HCT116 (cell line): ENCODE data around the gene EIF2D. TPM values are rescaled to one million over a fixed set of nuclear protein-coding genes. Genes with fewer than 3 reads are reported as not detected.

Source experiments
- ATAC-seq: fragments of 200-7000 bp; cut with Tn5 transposase; 2 replicates; pipeline ENCODE4 v1.9.1; 2020; ENCODE audit warnings: mild to moderate bottlenecking, moderate library complexity
- BruUV-seq: library from RNA; stranded (reverse); fragments of 400-500 nt; replicated peaks from 2 replicates; lab custom pipeline; 2021; lab: Mats Ljungman, UMichigan
- CTCF ChIA-PET: fragments of 300-600 bp; sonication (Branson Sonifier 250); formaldehyde crosslinking; loops from one replicate; lab custom pipeline; 2021; ENCODE audit warnings: antibody characterized with exemption; lab: Charles Lee
- POLR2A ChIA-PET: fragments of 300-600, 350-600 bp; sonication (Branson Sonifier 250); formaldehyde crosslinking; loops from one replicate; lab custom pipeline; 2021; ENCODE audit warnings: antibody characterized with exemption; lab: Charles Lee
- RAD21 ChIA-PET, 2 experiments: fragments of 300-600 bp; sonication (Branson Sonifier 250); formaldehyde crosslinking; loops; one replicate each; lab custom pipeline; 2023; ENCODE audit warnings: low total read pairs in 2 of 2; ENCODE audit not compliant: uncharacterized antibody in 2 of 2, unreplicated experiment in 2 of 2, low non-redundant PET in 1 of 2; lab: Charles Lee
- DNase-seq: peaks from one replicate; pipeline ENCODE4 v3.0.0-alpha.2; 2010; ENCODE audit warnings: low read depth, low spot score
- H2AFZ ChIP-seq: fragments of 200-600 bp; shearing (Covaris generic), sonication (generic); 2 replicates; pipeline ENCODE4 v1.6.1; 2017; ENCODE audit warnings: low read depth, mixed run types, mixed read lengths, antibody characterized with exemption, low read length; ENCODE audit not compliant: poor library complexity, severe bottlenecking
- H3K27ac ChIP-seq: 2 replicates; pipeline ENCODE4 v1.5.1; 2012; ENCODE audit warnings: low read depth, low read length
- H3K27me3 ChIP-seq: fragments of 200-600 bp; sonication (generic); 2 replicates; pipeline ENCODE4 v1.6.1; 2016; ENCODE audit warnings: mixed run types, low read length, mixed read lengths; ENCODE audit not compliant: insufficient read depth
- H3K36me3 ChIP-seq, 2 experiments: fragments of 200-500 bp in 1 of 2; fragments of 200-600 bp in 1 of 2; sonication (Bioruptor generic) in 1 of 2; sonication (generic) in 1 of 2; 2 replicates each; pipeline versions ENCODE4 v1.5.1 to v1.6.1; 2014 to 2016; ENCODE audit warnings: low read length in 2 of 2, inconsistent platforms in 1 of 2, mixed read lengths in 1 of 2, mixed run types in 1 of 2; ENCODE audit not compliant: insufficient read depth in 2 of 2, control insufficient read depth in 1 of 2
- H3K4me1 ChIP-seq, 2 experiments: fragments of 200-600 bp in 1 of 2; sonication (generic) in 1 of 2; 2 replicates each; pipeline versions ENCODE4 v1.5.1 to v1.6.1; 2012 to 2017; ENCODE audit warnings: low read length in 2 of 2, inconsistent platforms in 1 of 2, mild to moderate bottlenecking in 1 of 2, mixed read lengths in 1 of 2, mixed run types in 1 of 2, moderate library complexity in 1 of 2; ENCODE audit not compliant: insufficient read depth in 2 of 2, control insufficient read depth in 1 of 2
- H3K4me2 ChIP-seq: fragments of 200-600 bp; sonication (generic); 2 replicates; pipeline ENCODE4 v1.6.1; 2017; ENCODE audit warnings: mixed run types, low read length, mixed read lengths
- H3K4me3 ChIP-seq, 2 experiments: fragments of 200-600 bp in 1 of 2; sonication (generic) in 1 of 2; replicated peaks in 1 of 2; 2 replicates each; pipeline ENCODE4 v1.5.1; 2011 to 2016; ENCODE audit warnings: low read length in 2 of 2, control low read depth in 1 of 2, low read depth in 1 of 2, mild to moderate bottlenecking in 1 of 2, mixed read lengths in 1 of 2, mixed run types in 1 of 2
- H3K79me2 ChIP-seq: fragments of 200-600 bp; sonication (generic); 2 replicates; pipeline ENCODE4 v1.6.1; 2017; ENCODE audit warnings: mild to moderate bottlenecking, mixed run types, low read length, moderate library complexity, mixed read lengths; ENCODE audit not compliant: insufficient read depth
- H3K9ac ChIP-seq: fragments of 200-600 bp; sonication (generic); 2 replicates; pipeline ENCODE4 v1.6.1; 2016; ENCODE audit warnings: low read length, mixed read lengths
- H3K9me2 ChIP-seq: fragments of 200-600 bp; sonication (generic), shearing (Covaris generic); 2 replicates; pipeline ENCODE4 v1.6.1; 2017; ENCODE audit warnings: mixed run types, mild to moderate bottlenecking, moderate library complexity; ENCODE audit not compliant: insufficient read depth
- H3K9me3 ChIP-seq, 2 experiments: fragments of 200-500 bp in 1 of 2; fragments of 200-600 bp in 1 of 2; sonication (Bioruptor generic) in 1 of 2; sonication (generic) in 1 of 2; 2 replicates each; pipeline ENCODE4 v1.6.1; 2014 to 2017; ENCODE audit warnings: low read length in 2 of 2, mixed read lengths in 2 of 2, inconsistent platforms in 1 of 2, low read depth in 1 of 2, mild to moderate bottlenecking in 1 of 2, mixed run types in 1 of 2, moderate library complexity in 1 of 2; ENCODE audit not compliant: control insufficient read depth in 1 of 2, insufficient read depth in 1 of 2
- H4K20me1 ChIP-seq: fragments of 200-600 bp; sonication (generic), shearing (Covaris generic); 2 replicates; pipeline ENCODE4 v1.6.1; 2017; ENCODE audit warnings: mixed run types, mild to moderate bottlenecking, moderate library complexity; ENCODE audit not compliant: insufficient read depth
- CBX3 ChIP-seq: IDR thresholded peaks from 2 replicates; pipeline ENCODE4 v1.6.1; 2012; ENCODE audit warnings: low read depth
- CEBPB ChIP-seq: IDR thresholded peaks from 2 replicates; pipeline ENCODE4 v1.6.1; 2012; ENCODE audit warnings: low read depth
- EZH2 ChIP-seq: fragments of 200-600 bp; sonication (generic); IDR thresholded peaks from 2 replicates; pipeline ENCODE4 v1.6.1; 2017; ENCODE audit warnings: antibody characterized with exemption, mixed run types
- EZH2phosphoT487 ChIP-seq: fragments of 200-600 bp; IDR thresholded peaks from 2 replicates; pipeline ENCODE4 v1.6.1; 2018; ENCODE audit warnings: antibody characterized with exemption, borderline replicate concordance
- FOSL1 ChIP-seq: IDR thresholded peaks from 2 replicates; pipeline ENCODE4 v1.6.1; 2012; ENCODE audit warnings: low read depth
- POLR2A ChIP-seq: IDR thresholded peaks from 2 replicates; pipeline ENCODE4 v1.7.0; 2011; ENCODE audit warnings: borderline replicate concordance; ENCODE audit not compliant: insufficient read depth, insufficient read length; ENCODE audit errors: extremely low read depth
- POLR2AphosphoS5 ChIP-seq: IDR thresholded peaks from 2 replicates; pipeline ENCODE4 v1.6.1; 2011; ENCODE audit warnings: mild to moderate bottlenecking, low read depth, low read length, moderate library complexity
- SP1 ChIP-seq: IDR thresholded peaks from 2 replicates; pipeline ENCODE4 v1.6.1; 2012; ENCODE audit warnings: low read depth
- YY1 ChIP-seq: IDR thresholded peaks from 2 replicates; pipeline ENCODE4 v1.6.1; 2011; ENCODE audit warnings: low read length, low read depth, moderate library complexity, mild to moderate bottlenecking; ENCODE audit not compliant: insufficient replicate concordance; ENCODE audit errors: extremely low read depth
- intact Hi-C: fragments of 100-400 bp; cut with micrococcal nuclease; formaldehyde crosslinking; loops from 2 replicates; pipeline ENCODE4 v1.10.0; 2022
- total RNA-seq: library from RNA; stranded (reverse); gene quantifications from one replicate; pipeline ENCODE4 v1.2.1, GENCODE V29; 2021; ENCODE audit not compliant: unreplicated experiment
- TF ChIP-seq, protein P1 (sequence below): IDR thresholded peaks from 2 replicates; pipeline ENCODE4 v1.6.1; 2012
- TF ChIP-seq, protein P2 (sequence below): IDR thresholded peaks from 2 replicates; pipeline ENCODE4 v1.6.1; 2012; ENCODE audit warnings: low read depth

Gene EIF2D
- total RNA-seq, 1 experiment from 2014 or later, result 54.8 TPM

DNA sequence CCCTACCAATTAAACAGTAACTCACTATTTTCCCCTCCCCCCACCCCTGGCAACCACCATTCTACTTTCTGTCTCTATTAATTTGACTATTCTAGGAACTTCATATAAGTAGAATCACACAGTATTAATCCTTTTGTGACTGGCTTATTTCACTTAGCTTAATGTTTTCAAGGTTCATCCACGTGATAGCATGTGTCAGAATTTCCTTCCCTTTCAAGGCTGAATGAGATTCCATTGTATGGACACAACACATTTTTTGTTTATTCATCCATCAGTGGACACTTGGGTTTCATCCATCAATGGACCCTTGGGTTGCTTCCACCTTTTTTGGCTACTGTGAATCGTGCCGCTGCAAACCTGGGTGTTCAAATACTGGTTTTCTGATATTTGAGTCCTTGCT, 41.7 kb downstream of the EIF2D start:
- ChIA-PET POLR2A (interaction anchor here (0.6 kb wide), 1 partner anchor 830 kb away, joined by 3 read pairs; no protein-coding TSS in a partner anchor), RAD21 (no interaction called here)
- DNase-seq, result no peak
- H3K27ac ChIP-seq, result no peak overlapping the region
- no peaks in the 10 kb centered on the region for H3K9me3 ChIP-seq
- no peaks in the 10 kb centered on the region for H3K9me2 ChIP-seq
- H3K27me3 ChIP-seq, result no peaks in the 10 kb centered on the region
- H4K20me1 ChIP-seq, result no peaks in the 10 kb centered on the region
- H3K79me2 ChIP-seq, result no peaks in the 10 kb centered on the region
- H2AFZ ChIP-seq, result no peak overlapping the region
- H3K4me3 ChIP-seq, result no peak overlapping the region
- no peaks in the 10 kb centered on the region for H3K4me1 ChIP-seq
- TF ChIP-seq CEBPB (no peak), POLR2AphosphoS5 (no peak), FOSL1 (no peak), YY1 (no peak), EZH2phosphoT487 (no peak), POLR2A (no peak), SP1 (no peak), CBX3 (no peak), EZH2 (no peak)
- TF ChIP-seq, protein P1, sequence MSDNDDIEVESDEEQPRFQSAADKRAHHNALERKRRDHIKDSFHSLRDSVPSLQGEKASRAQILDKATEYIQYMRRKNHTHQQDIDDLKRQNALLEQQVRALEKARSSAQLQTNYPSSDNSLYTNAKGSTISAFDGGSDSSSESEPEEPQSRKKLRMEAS, result no peak
- TF ChIP-seq, protein P2, sequence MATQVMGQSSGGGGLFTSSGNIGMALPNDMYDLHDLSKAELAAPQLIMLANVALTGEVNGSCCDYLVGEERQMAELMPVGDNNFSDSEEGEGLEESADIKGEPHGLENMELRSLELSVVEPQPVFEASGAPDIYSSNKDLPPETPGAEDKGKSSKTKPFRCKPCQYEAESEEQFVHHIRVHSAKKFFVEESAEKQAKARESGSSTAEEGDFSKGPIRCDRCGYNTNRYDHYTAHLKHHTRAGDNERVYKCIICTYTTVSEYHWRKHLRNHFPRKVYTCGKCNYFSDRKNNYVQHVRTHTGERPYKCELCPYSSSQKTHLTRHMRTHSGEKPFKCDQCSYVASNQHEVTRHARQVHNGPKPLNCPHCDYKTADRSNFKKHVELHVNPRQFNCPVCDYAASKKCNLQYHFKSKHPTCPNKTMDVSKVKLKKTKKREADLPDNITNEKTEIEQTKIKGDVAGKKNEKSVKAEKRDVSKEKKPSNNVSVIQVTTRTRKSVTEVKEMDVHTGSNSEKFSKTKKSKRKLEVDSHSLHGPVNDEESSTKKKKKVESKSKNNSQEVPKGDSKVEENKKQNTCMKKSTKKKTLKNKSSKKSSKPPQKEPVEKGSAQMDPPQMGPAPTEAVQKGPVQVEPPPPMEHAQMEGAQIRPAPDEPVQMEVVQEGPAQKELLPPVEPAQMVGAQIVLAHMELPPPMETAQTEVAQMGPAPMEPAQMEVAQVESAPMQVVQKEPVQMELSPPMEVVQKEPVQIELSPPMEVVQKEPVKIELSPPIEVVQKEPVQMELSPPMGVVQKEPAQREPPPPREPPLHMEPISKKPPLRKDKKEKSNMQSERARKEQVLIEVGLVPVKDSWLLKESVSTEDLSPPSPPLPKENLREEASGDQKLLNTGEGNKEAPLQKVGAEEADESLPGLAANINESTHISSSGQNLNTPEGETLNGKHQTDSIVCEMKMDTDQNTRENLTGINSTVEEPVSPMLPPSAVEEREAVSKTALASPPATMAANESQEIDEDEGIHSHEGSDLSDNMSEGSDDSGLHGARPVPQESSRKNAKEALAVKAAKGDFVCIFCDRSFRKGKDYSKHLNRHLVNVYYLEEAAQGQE, result no peak
- TF ChIP-seq, all 23 proteins: peak for 0
- CTCF ChIA-PET, result no interaction called here
- Histone ChIP-seq H3K36me3 (no peaks in the 10 kb centered on the region), H3K4me2 (no peak overlapping the region), H3K9ac (no peak overlapping the region)
- no peak for ATAC-seq
- BruUV-seq, result no TSS peak
- intact Hi-C loops, result no loop called here
